HG03066 (cell line): Measurements from ENCODE around the gene UBE2Q2.
A peak's percentile ranks its signal among the peaks of the same experiment; 100 is the strongest.
"Not testable (repeated sequence)": the region's sequence is repeated elsewhere in the genome, so short reads cannot be mapped to it uniquely, and the experiment has no call there.

Experiments
- ATAC-seq: cut with Tn5 transposase; IDR thresholded peaks from one replicate; pipeline ENCODE4 v1.9.1; 2021; ENCODE audit warnings: low read depth; ENCODE audit not compliant: unreplicated experiment

The UBE2Q2 gene

DNA sequence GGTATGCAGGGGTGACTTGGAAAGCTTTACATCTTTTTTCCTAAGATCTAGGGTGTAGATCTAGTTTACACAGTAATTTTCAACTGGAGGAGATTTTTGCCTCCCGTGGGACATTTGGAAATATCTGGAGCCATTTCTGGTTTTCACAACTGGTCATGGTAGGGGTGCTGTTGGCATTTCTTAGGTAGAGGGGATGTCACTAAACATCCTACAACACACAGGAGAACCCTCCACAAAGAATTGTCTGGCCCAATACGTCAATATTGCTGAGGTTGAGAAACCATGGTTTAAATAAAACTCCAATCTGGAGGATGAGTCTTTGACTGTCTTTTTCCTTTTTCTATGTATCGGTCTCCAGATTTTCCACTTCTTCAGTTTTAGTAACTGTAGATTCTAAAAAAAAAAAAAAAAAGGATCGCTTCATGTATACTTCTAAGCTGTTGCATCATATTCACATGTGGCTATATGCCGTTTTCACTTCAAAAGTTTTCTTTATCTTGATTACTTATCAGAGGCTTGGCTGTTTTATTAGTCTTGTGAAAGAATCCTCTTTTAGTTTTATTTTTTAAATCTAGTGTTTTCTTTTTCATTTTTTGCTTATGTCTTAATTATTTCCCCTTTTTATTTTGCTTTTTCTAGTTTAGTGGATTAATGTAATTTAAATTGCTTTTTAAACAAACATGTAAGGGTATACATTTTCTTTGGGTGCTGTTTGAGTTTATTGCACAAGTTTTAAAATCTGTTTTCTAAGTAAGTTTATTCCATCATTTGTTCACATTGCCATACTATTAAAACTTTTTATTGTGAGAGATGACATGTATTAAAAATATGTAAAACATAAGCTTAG is 21.2 kb downstream of the UBE2Q2 start:
- ATAC-seq = no peak

DNA sequence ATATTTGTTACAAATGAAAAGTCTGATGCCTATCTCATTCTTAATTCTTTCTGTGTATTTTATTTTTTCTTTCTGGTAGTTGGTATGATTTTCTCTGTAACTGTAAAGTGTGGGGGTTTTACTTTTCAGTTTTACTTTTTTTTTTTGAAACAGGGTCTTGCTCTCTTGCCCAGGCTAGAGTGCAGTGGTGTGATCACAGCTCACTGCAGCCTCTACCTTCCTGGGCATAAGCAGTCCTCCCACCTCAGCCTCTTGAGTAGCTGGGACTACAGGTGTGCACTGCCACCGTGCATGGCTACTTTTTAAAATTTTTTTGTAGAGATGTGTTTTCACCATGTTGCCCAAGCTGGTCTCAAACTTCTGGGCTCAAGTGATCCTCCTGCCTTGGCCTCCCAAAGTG is 22.8 kb downstream of the UBE2Q2 start:
- not testable (repeated sequence) for ATAC-seq

DNA sequence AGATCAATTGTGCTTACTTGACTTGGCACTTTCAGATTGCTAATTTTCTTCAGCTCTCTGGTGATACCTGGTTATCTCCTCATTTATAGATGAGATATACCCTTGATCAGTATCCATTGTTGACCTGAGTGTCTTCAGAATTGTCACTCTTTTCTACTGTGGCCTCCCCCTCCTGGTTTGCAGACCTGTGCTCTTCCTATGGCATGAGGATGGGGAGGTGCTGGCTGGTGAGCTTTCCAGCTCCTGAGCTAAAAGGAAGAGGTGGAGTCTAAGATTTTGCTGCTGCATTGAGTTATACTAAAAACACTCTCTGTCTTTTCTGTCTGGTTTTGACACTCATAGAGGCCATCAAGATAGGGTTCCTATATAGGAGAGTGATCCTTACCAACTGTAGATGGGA is 23.7 kb downstream of the UBE2Q2 start:
- no peak for ATAC-seq

DNA sequence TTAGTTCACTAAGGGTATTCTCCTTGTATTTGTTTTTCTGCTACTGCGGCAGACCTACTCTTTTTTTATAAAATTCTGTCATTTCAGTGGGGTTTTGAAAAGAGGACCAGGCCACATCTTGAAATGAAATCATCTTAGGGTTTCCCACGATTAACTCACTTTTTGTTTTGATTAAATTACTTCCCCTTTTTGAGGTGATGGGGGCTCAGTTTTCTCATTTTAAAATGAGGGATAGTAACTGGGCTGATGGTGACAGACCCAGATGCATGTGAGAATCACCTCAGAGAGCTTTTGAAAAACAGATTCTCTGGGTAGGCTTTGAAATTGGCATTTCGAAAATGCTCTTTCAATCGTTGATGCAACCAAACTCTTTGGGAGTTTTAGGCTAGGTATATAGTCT is 24.2 kb downstream of the UBE2Q2 start:
- ATAC-seq = no peak

DNA sequence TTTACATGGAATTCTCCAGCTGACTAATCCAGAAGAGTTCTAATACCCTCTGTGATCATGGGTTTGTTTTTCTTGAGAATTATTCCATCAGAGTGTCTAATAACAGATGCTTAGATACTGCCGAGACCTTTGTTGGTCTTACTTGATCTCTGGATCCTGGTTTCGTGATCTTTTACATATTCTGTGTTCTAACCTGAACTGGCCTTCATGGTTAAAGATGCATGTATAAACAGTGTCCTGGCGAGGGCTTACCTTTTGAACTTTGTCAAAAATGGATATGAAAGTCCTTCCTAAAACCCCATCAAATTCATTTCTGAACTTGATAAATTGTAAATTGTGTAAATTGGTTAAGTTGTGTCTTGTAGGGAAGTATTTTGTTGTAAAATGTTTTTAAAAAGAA is 24.8 kb downstream of the UBE2Q2 start:
- no peak for ATAC-seq

DNA sequence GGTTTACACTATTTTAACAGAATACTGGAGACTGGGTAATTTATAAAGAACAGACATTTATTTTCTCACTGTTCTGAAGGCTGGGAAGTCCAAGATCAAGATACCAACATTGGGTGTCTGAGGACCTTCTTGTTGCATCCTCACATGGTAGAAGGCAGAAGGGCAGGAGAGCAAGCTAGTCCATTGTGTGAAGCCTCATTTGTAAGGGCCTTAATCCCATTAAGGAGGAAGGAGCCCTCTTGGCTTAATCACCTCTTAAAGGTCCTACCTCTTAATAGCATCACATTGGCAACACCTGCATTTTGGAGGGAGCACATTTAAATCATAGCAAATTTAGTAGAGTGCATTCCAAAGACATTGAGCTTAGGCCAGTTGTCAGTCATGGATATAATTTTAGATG is 26.2 kb downstream of the UBE2Q2 start:
- ATAC-seq = no peak

DNA sequence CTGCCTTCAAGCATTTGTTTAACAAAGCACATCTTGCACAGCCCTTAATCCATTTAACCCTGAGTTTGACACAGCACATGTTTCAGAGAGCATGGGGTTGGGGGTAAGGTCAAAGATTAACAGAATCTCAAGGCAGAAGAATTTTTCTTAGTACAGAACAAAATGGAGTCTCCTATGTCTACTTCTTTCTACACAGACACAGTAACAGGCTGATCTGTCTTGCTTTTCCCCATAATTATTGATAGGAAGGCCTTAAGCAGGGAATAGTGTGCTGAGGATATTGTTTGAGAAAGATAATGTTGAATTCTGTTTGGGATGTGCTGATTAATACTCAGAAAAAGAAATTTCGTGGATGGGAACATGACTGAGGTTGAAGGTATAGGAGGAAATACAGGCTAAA is 28.3 kb downstream of the UBE2Q2 start:
- not testable (repeated sequence) for ATAC-seq

DNA sequence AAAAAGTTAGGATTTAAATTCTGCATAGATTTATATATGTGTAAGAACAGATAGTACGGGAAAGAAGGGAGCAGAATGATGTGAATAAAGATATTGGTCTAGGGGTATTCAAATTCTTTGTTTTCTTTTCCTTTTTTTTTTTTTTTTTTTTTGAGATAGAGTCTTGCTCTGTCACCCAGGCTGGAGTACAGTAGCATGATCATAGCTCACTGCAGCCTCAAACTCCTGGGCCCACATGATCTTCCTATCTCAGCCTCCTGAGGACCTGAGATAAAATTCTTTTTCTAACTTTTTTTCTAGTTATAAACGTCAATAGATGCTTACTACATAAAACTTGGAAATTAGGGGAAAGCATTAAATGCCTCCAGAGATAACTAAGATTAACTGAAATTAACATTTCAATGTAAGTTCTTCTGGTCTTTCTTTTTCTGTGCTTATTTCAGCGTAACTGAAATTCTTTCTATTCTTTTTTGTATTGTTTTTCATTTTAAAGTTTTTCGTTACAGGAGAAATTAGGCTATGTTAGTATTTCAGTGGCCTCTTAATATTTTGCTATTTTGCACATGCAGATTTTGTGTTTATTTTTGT is 29.2 kb downstream of the UBE2Q2 start:
- ATAC-seq = no peak

DNA sequence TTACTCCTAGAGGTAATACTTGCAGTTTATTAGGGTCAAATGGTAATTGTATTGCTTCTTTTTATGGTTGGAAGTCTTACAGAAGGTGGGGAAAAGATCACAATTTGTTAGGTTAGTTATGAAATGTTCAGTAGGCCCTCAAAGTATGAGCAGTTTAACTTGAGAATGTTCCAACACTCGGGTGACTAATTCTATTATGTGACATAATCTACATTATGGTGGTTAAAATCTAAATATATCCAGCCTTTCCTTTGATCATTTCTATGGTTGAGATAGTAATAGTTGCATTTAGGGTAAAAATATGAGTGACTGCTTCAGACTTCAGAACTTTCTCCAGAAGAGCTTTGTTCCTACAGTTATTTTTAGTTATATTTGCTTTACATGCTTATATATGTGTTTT is 40.8 kb downstream of the UBE2Q2 start:
- ATAC-seq = no peak

DNA sequence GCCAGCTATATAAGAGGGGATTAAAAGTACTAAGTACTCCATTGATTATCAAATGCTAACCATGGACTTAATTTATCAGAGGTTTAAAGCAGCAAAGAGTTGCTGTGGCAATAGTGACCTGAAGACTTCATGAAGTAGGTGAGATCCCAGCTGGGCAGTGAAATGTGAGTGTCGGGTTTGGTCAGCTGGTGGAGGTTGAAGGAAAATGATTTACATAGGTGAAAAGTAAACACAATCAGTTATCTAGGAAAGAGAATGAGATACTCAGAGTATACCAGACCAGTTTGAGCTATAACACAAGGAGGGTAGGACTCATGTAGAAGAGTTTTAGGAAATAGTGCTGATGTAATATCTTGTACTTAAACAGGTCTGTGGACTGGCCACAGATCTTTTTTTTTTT is 43.9 kb downstream of the UBE2Q2 start:
- no peak for ATAC-seq

DNA sequence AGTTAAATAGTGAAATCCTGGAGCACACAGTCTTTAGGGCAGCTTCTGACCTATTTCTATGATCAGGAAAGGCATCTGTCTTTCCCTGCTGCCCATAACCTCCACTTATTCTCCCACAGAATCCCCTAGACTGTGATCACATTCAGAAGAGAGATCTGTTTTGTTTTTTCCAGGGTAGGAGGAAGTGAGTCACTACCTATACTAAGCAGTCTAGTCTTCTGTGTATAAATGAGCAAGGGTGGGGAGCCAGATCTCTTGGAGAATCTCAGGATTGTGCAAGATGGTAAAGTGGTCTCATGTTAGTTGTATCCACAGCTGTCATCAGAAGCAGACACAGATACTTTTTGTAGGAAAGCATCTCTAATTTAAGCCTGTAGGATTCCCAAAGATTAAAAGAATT is 48.6 kb downstream of the UBE2Q2 start:
- no peak for ATAC-seq

DNA sequence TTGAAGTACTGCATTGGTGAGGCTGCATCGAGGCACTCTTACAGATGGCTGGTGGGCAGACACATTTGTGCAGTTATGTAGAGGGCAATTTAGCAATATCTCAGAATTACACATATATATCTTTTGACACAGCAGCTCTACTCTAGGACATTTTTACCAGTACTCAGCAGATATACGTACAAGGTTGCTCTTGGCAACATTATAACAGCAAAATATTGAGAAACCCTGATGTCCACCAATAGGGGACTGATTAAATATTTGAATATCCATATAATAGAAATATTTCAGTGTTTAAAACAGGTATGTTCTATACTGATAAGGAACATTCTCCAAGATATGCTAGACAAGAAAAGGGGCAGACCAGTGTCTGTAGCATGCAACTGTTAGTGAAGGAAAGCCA is 52.5 kb downstream of the UBE2Q2 start:
- ATAC-seq = no peak

DNA sequence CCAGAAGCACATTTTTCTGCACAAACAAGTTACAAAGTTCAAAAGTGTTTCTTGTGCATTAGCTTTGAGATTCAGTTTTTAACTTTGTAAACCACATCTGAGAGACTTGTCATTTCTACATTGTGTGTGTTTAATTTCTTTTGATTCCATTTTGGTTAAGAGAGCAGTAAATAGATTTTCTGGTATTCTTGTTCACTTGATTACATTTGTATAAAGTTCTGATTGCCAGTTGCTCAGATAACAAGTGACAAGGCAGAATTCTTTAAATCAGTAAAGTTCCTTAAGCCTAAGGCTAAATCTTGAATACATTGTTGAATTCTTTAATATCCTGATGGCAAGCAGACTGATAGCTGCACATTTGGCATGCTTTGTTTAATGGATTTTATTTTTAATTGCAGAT is 57.3 kb downstream of the UBE2Q2 start:
- no peak for ATAC-seq

DNA sequence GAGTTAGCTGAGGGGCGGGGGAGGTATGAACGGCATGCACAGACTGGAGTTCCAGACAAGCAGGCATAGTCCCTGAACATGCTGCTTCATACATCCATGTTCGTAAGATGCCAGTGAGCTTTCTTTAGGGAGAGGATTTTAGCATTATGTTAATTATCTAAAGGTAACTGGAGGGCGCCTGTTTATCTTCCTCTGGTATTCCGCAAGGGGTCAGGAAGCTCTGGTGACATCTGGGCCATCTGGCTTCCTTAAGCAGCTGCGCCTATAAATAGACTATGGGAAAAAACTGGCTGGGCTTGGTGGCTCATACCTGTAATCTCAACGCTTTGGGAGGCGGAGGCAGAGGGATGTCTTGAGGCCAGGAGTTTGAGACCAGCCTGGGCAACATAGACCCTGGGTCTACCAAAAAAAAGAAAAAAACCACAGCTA is 58.9 kb downstream of the UBE2Q2 start:
- ATAC-seq = no peak

DNA sequence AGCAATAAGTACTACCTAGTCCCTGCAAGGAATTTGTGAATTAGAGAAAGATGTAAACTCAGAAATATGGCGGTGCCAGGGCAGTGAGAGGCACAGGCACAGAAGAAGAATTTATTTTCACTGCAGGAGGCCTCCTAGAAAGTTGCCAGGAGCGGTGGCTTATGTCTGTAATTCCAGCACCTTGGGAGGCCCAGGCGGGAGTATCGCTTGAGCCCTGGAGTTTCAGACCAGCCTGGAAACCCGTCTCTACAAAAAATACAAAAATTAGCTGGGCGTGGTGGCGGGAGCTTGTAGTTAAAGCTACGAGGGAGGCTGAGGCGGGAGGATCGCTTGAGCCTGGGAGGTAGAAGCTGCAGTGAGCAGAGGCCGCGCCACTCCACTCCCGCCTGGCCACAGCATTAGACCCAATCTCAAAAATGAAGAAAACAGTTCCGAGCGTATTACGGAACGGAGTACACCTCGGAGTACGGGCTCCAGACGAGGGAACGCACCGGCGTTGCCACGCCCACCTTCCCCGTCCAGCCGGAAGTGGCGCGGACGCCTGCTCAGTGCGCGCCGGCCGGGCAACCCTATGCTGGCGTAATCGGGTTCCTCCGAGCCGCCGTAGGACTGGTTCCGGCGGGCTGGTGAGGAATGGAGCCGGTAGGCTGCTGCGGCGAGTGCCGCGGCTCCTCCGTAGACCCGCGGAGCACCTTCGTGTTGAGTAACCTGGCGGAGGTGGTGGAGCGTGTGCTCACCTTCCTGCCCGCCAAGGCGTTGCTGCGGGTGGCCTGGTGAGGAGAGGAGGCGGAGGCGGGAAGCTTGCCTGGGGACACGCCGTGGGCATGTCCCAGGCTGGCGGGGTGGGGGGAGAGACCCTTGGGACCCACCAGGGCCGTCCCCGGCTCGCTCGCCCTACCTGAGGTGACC is 60.3 kb downstream of the UBE2Q2 start, which contains the start of gene FBXO22:
FBXO22 (plus strand) TSS at position 548 of the 909 bp plus-strand sequence; CDS start at position 634, 86 bp downstream.
- peak; percentile 93 for ATAC-seq

DNA sequence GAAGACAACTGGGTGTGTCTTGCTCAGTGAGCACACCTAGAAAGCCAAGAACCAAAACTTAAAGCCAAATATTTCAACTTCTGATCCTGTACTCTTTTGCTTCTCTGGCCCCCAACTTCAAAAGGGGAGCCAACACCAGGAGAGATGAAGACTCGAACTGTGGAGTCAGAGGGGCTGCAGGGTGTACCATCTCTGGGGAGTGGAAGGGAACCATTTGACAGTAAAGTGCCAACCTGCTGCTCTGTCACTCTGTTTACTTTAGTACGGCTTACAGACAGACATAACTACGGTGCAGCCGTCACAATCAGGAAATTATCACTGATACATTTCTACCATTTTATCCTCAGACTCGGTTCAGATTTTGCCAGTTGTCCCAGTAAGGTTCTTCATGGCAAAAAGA is 62.0 kb downstream of the UBE2Q2 start:
- ATAC-seq = no peak

DNA sequence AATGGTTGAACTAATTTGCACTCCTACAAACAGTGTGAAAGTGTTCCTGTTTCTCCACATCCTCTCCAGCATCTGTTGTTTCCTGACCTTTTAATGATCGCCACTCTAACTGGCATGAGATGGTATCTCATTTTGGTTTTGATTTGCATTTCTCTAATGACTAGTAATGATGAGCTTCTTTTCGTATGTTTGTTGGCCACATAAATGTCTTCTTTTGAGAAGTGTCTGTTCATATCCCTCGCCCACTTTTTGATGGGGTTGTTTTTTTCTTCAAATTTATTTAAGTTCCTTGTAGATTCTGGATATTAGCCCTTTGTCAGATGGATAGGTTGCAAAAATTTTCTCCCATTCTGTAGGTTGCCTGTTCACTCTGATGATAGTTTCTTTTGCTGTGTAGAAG is 67.1 kb downstream of the UBE2Q2 start:
- not testable (repeated sequence) for ATAC-seq

DNA sequence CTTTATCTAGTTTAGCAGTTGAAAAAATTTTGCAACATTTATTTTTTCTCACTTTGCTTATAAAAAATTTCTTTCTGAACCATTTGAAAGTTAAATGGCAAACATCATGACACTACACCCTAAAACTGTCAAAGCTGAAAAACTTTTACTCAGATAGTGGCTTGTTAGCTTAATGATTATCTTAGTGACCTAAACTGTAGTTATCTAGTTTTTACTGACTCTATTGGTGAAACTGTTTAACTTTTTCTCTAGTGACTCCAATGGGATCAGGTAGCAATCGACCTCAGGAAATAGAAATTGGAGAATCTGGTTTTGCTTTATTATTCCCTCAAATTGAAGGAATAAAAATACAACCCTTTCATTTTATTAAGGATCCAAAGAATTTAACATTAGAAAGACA is 73.7 kb downstream of the UBE2Q2 start:
- ATAC-seq = no peak

DNA sequence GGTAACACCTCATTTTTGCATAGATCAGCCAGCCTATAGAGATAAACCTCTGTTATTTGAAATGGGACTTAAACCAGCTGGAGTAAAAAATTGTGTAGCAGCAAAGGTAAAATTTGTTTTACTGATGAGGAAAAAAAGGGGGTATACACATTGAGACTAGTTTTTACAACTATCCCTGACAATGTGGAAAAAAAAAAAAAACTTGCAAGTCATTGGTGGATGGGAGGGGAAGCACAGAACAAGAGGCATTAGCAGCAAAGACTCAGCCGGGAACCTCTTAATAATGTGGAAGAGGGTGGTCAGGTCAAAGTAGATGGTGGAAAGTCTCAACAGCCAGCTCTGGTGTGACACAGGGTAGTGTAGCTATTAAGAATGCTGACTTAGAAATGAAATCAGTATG is 74.9 kb downstream of the UBE2Q2 start:
- no peak for ATAC-seq

DNA sequence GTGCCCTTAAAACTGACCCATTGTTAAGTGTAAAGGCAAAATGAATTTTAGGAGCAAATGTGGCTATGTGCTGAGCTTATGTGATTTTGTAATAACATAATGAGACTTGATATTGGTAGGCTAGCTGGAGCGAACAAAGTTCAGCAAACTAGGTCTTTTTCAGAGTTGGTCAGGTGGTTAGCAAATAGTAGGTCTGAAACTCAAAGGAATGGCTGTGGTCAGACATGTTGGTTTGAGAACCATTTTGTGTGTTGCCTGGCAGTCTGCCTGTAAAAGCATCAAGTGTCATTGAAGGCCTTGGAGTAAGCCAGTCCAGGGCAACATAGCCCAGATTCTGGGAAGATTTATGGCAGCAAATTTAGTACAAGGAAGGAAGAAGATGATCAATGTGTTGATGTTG is 76.8 kb downstream of the UBE2Q2 start:
- ATAC-seq = no peak
